Ovary (tissue), 9 donors: ENCODE measurements around the gene TMEM135. TPM values are rescaled to one million over a fixed set of nuclear protein-coding genes. Genes with fewer than 3 reads are reported as not detected.

Source experiments
- DNase-seq, 5 donors: peaks; one replicate each; pipeline ENCODE4 v3.0.0-alpha.2; 2019 to 2020
- H3K27ac ChIP-seq, 2 donors: fragments of 200-600 bp; one replicate each; pipeline versions ENCODE4 v1.5.1 to v1.8.0; 2019 to 2022
- H3K27me3 ChIP-seq: fragments of 200-600 bp; one replicate; pipeline ENCODE4 v1.8.0; 2022
- H3K36me3 ChIP-seq: fragments of 200-600 bp; sonication (generic); one replicate; pipeline ENCODE4 v1.5.1; 2019
- H3K4me1 ChIP-seq: one replicate; pipeline ENCODE4 v1.8.1; 2013; ENCODE audit warnings: mild to moderate bottlenecking, moderate library complexity; ENCODE audit not compliant: insufficient read depth
- H3K4me3 ChIP-seq: fragments of 200-600 bp; sonication (generic); one replicate; pipeline ENCODE4 v1.5.1; 2017
- H3K9me3 ChIP-seq, 2 donors: fragments of 200-600 bp in 1 of 2; sonication (generic) in 1 of 2; one replicate each; pipeline versions ENCODE4 v1.5.1 to v1.8.1; 2013 to 2019; ENCODE audit warnings: mild to moderate bottlenecking in 1 of 2, moderate library complexity in 1 of 2
- EP300 ChIP-seq: sonication (generic); formaldehyde crosslinking; IDR thresholded peaks from one replicate; pipeline ENCODE4 v1.6.1; 2017; ENCODE audit warnings: antibody characterized with exemption
- POLR2A ChIP-seq: fragments of 450-650 bp; IDR thresholded peaks from one replicate; pipeline ENCODE4 v1.6.1; 2017; ENCODE audit warnings: antibody characterized with exemption, mild to moderate bottlenecking, moderate library complexity
- WGBS, 3 donors: extraction: QIAGEN DNeasy Blood & Tissue Kit in 1 of 3; methylation state at CpG; one replicate each; pipeline versions ENCODE4 v1.1.5 to v1.1.7; 2013 to 2017; 5-methylcytosine and 5-hydroxymethylcytosine counted together
- intact Hi-C, 4 donors: fragments of 100-400 bp; cut with DNase I; formaldehyde crosslinking; loops; one replicate each; pipeline versions ENCODE4 v1.11.0 to v1.15.1; 2022 to 2023
- polyA plus RNA-seq, 2 donors: library from polyadenylated mRNA; stranded (reverse); fragments of 200-250 nt in 1 of 2; fragments of 350-450 nt in 1 of 2; fragmentation: Illumina TruSeq in 1 of 2; extraction: RNeasy Lipid Tissue Mini Kit (QIAGEN cat#74804) in 1 of 2; gene quantifications; one replicate each; pipeline ENCODE4 v1.2.3, GENCODE V29; 2013 to 2014
- total RNA-seq, 7 donors: library from RNA; depleted of rRNA in 2 of 7; stranded (reverse); fragments of >200 nt in 2 of 7; fragmentation: NEBNext Ultra II Directional in 3 of 7; extraction: Animal tissue kit (Norgen Biotek cat#: 25700) in 3 of 7; gene quantifications; one replicate each; pipeline versions ENCODE4 v1.1.0 to v1.2.4, GENCODE V29; 2016 to 2023
- TF ChIP-seq, protein P1 (sequence below), 3 donors: fragments of 450-650 bp in 2 of 3; fragments of 200-600 bp in 1 of 3; IDR thresholded peaks; one replicate each; pipeline versions ENCODE4 v1.5.1 to v1.8.0; 2016 to 2022; ENCODE audit warnings: antibody characterized with exemption in 3 of 3, mild to moderate bottlenecking in 1 of 3
- donor health status: DM: no; HTN: no; CAD: no; lungs with moderate emphysema.
- donor health status: DM: no; HTN: no; CAD: no.
- donor health status: Bipolar disorder and iron deficiency.
- donor health status: DM: yes; HTN: yes; CAD: no.
- donor health status: DM: no; HTN: no; CAD: no.
- donor health status: DM: yes; HTN: yes; CAD: no.

TMEM135 gene
- total and polyA plus RNA-seq, 9 donors = 8.8 to 24.2 (median 19.6) TPM

DNA sequence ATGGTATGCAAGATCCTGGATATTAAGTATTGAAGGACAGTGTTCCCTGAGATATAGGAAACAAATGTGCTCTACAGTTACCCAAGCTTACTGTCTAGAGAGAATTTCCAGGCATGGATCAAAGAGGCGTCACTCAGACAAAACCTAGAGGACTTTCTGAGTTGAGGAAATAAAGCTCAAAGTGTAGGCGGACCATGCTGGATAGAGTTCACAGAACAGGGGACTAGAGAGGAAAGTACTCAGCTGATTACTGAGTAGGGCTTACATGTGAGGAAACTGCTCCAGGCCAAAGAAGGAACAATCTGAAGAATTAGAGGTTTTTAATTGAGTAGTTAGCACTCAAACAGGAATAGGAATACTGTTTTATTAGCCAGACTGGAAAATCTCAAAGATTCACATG, 193.3 kb downstream of the TMEM135 start:
- 97 to 99% (median 98%) methylated on average over 2 of the region's 2 CpGs for WGBS, 3 donors
- H3K4me3 ChIP-seq = no peak overlapping the region
- intact Hi-C loops = no loop called here
- H3K4me1 ChIP-seq = no peaks in the 10 kb centered on the region
- H3K9me3 ChIP-seq = no peaks in the 10 kb centered on the region
- no peak overlapping the region for H3K27ac ChIP-seq
- TF ChIP-seq POLR2A = no peak
- no peak for TF ChIP-seq EP300
- TF ChIP-seq, protein P1, sequence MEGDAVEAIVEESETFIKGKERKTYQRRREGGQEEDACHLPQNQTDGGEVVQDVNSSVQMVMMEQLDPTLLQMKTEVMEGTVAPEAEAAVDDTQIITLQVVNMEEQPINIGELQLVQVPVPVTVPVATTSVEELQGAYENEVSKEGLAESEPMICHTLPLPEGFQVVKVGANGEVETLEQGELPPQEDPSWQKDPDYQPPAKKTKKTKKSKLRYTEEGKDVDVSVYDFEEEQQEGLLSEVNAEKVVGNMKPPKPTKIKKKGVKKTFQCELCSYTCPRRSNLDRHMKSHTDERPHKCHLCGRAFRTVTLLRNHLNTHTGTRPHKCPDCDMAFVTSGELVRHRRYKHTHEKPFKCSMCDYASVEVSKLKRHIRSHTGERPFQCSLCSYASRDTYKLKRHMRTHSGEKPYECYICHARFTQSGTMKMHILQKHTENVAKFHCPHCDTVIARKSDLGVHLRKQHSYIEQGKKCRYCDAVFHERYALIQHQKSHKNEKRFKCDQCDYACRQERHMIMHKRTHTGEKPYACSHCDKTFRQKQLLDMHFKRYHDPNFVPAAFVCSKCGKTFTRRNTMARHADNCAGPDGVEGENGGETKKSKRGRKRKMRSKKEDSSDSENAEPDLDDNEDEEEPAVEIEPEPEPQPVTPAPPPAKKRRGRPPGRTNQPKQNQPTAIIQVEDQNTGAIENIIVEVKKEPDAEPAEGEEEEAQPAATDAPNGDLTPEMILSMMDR (IDR thresholded peaks at IDR 0.05) = no peak
- no peaks in the 10 kb centered on the region for H3K27me3 ChIP-seq
- no peaks in the 10 kb centered on the region for H3K36me3 ChIP-seq
- DNase-seq = no peak

DNA sequence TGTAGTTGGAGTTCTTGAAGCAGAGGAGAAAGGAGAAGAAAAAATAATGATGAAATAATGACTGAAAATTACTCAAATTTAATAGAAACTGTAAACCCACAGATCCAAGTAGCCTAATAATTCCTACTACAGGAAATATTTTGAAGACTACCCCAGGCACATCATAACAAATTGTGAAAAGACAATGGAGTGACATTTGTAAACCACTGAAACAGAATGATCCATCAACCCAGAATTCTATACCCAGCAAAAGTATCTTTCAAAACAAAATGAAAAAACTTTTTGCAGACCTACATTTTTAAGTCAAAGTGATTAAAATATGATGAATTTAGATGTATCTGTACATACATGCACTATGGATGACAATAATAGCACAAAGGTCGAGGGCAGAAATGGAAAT, 194.6 kb downstream of the TMEM135 start:
- 96 to 99% (median 98%) methylated on average over 1 of the region's 1 CpG for WGBS, 3 donors
- no peak for DNase-seq

DNA sequence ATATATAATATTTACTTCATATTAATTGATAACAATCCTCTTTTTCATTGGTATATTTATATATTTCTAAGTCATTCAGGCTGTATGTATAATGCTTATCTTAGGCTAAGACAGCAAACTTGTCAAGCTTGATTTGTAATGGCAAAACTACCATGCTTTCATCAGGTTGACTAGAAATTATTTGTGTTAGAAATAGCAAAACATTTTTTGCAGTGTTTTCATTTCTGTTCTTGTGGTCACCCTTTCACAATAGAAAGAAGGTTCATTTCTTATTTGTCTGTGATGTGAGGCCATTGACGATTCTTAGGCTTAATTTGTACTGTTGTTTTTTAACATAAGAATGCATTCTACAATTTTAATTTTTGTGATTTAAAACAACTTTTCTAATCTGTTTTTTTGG, 197.6 kb downstream of the TMEM135 start:
- WGBS, 3 donors = 12 to 39% (median 13%) methylated on average over 1 of the region's 1 CpG
- no peak overlapping the region for H3K27ac ChIP-seq
- H3K4me1 ChIP-seq = peaks cover 2% of the 10 kb centered on the region
- intact Hi-C loops = no loop called here
- TF ChIP-seq EP300 (no peak), POLR2A (no peak)
- TF ChIP-seq, protein P1 (IDR thresholded peaks at IDR 0.05) = no peak
- no peak for DNase-seq
- H3K36me3 ChIP-seq = no peaks in the 10 kb centered on the region
- no peaks in the 10 kb centered on the region for H3K9me3 ChIP-seq
- no peak overlapping the region for H3K4me3 ChIP-seq
- no peaks in the 10 kb centered on the region for H3K27me3 ChIP-seq

More for the DNA sequence above, 194.6 kb downstream of the TMEM135 start:
- no peak for TF ChIP-seq EP300
- TF ChIP-seq, protein P1 (IDR thresholded peaks at IDR 0.05) = no peak
- TF ChIP-seq POLR2A = no peak
- Histone ChIP-seq H3K4me3 (no peak overlapping the region), H3K4me1 (no peaks in the 10 kb centered on the region), H3K9me3 (no peaks in the 10 kb centered on the region), H3K27me3 (no peaks in the 10 kb centered on the region), H3K36me3 (no peaks in the 10 kb centered on the region), H3K27ac (no peak overlapping the region)
- intact Hi-C loops = no loop called here

DNA sequence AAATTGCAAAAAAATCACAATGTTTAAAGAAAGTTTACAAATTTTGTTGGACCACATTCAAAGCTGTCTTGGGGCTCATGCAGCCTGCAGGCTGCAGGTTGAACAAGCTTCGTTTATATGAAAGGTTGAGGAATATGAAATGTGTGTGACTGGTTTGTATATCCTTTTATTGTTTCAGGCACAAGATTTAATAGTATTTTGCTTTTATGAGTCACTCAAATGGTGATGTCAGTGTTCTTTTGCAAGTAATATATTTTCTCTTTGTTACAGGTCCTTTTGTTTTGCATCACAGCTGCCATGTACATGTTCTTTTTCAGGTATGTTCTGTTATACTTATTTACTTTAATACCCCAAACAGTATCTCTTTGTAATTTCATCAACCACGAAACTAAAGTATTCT, 198.6 kb downstream of the TMEM135 start:
- WGBS, 3 donors = 80 to 93% (median 91%) methylated on average over 2 of the region's 2 CpGs
- Histone ChIP-seq H3K27ac (no peak overlapping the region), H3K9me3 (no peaks in the 10 kb centered on the region), H3K4me1 (peaks cover 2% of the 10 kb centered on the region), H3K27me3 (no peaks in the 10 kb centered on the region), H3K4me3 (no peak overlapping the region), H3K36me3 (no peaks in the 10 kb centered on the region)
- DNase-seq = no peak
- TF ChIP-seq EP300 (no peak), POLR2A (no peak)
- TF ChIP-seq, protein P1 (IDR thresholded peaks at IDR 0.05) = no peak
- intact Hi-C loops = no loop called here

DNA sequence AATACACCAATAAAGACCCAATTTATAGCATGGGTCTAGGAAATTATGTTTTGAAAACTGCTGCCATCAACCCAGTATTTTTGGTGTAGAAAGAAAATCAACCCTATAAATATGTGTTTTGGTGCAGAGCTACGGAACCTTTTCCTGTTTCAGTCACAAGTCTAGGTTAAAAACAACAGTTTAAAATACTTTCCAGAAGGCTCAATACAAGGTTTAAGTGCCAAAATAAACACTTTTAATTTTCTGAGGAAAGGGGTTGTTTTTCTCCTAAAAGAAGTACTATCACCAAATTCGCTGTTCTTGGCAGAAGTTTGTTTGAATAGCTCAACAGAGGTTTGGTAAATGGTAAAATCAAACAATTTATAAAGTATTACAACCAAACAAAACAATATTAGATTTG, 201.3 kb downstream of the TMEM135 start:
- H3K4me3 ChIP-seq = no peak overlapping the region
- H3K27ac ChIP-seq = peak overlapping the region in 1 of 2 donors; percentile 47
- peaks cover 2% of the 10 kb centered on the region for H3K4me1 ChIP-seq

More for the DNA sequence above, 201.3 kb downstream of the TMEM135 start:
- intact Hi-C loops = no loop called here
- no peaks in the 10 kb centered on the region for H3K27me3 ChIP-seq
- DNase-seq = no peak
- WGBS, 3 donors = 5 to 7% (median 5%) methylated on average over 2 of the region's 2 CpGs
- no peaks in the 10 kb centered on the region for H3K9me3 ChIP-seq
- TF ChIP-seq, protein P1 (IDR thresholded peaks at IDR 0.05) = no peak
- no peak for TF ChIP-seq EP300
- no peak for TF ChIP-seq POLR2A
- no peaks in the 10 kb centered on the region for H3K36me3 ChIP-seq
